Epithelial cell of proximal tubule (primary cell): ENCODE measurements around the gene GPC3. TPM values are rescaled to one million over a fixed set of nuclear protein-coding genes. Genes with fewer than 3 reads are reported as not detected.

Experiments used
- DNase-seq: peaks from one replicate; pipeline ENCODE4 v3.0.0-alpha.2; 2011; ENCODE audit warnings: low read depth
- H3K4me3 ChIP-seq: 2 replicates; pipeline ENCODE4 v1.5.1; 2011; ENCODE audit warnings: low read depth, mild to moderate bottlenecking, low read length
- CTCF ChIP-seq: conservative IDR thresholded peaks from 2 replicates; pipeline ENCODE4 v1.5.1; 2012; ENCODE audit warnings: low read depth, mild to moderate bottlenecking, low read length
- total RNA-seq: library from RNA; depleted of rRNA; stranded (reverse); fragments of >200 nt; gene quantifications from 2 replicates; pipeline ENCODE4 v1.2.3, GENCODE V29; 2015

GPC3 gene
- total RNA-seq, 1 donor from 2014 or later, result 3.3 TPM

- no peak for TF ChIP-seq CTCF
- no peak overlapping the region for H3K4me3 ChIP-seq
- DNase-seq, result no peak
Observed at GRCh38 chrX:133574716-133575115, 410.7 kb downstream of the GPC3 start.

DNA sequence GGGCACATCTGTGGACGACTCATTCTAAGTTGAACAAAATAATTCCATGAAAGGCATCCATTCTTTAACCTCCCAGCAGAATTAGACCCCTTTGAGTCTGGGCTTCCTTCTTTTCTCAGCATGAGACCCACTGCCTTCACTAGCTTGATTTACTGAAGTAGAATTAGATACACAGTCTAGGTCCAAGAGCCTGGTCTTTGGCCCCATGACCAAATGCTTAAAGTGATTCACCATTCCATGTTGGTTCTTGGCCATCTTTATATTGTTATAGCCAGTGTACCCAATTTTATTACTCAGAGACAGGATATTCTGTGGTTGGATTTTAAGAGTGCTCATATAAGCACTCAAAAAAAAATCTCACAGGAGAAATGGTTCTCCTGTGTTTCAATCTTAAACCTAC is 414.8 kb downstream of the GPC3 start:
- H3K4me3 ChIP-seq, result no peak overlapping the region
- no peak for TF ChIP-seq CTCF
- DNase-seq, result no peak

DNA sequence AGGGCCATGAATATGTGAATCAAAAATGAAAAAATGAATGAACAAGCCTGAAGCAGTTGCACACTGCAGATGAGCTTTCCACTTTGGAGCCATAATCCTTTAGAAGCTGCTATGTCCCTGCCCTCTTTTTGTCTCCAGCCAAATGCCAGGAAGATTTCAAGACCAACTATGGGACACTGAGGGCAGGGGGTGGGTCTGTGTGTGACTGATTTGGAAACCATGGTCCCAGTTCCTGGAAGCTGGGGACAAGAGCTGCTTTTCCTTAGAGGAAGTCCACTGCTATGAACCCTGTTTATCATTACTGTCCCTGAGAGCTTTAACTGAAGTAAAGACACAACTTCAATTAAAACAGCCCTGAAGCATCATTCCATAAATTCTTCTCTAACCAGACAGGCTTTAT is 416.2 kb downstream of the GPC3 start:
- H3K4me3 ChIP-seq, result no peak overlapping the region
- no peak for DNase-seq
- no peak for TF ChIP-seq CTCF

DNA sequence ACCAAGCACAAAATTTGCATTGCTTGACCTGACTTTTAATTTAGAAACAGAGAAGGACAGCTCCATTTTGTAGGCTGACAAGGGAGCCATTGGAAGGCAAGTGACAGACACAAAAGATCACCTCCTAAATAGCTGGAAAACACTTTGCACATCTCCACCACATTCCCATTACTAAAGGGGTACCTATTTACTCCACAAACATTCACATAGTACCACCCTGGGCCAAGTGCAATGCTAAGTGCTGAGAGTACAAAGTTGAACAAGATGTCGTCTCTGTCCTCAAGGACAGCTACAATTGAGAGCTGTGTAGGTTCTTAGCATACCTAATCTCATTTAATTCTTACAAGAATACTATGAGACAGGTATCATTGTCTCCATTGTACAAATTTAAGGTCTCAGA is 417.3 kb downstream of the GPC3 start:
- no peak overlapping the region for H3K4me3 ChIP-seq
- no peak for DNase-seq
- no peak for TF ChIP-seq CTCF

- no peak overlapping the region for H3K4me3 ChIP-seq
- no peak for TF ChIP-seq CTCF
- no peak for DNase-seq
Observed at GRCh38 chrX:133566876-133567275, 418.5 kb downstream of the GPC3 start.

DNA sequence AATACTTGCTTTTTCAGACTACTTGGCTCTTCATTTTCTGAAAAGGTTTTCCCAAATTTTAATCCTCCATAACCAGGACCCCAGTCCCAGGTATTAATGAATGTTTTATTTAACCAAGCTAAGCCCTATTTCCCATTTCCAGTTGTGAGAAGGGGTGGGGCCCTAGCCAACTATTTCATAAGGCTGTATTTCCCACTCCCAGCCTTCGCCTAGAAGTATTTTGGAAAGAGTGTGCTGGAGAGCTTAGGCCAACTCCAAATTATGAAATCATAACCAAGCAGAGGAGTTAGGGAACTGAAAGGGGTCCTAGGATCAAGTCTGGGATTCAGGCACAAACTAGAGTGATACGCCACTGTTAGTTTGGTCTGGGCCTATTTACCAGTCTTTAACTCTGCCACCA is 421.7 kb downstream of the GPC3 start:
- no peak for TF ChIP-seq CTCF
- H3K4me3 ChIP-seq, result no peak overlapping the region
- DNase-seq, result no peak

GRCh38 chrX:133561251-133561650 is 424.1 kb downstream of the GPC3 start:
- H3K4me3 ChIP-seq, result no peak overlapping the region
- no peak for DNase-seq
- no peak for TF ChIP-seq CTCF
